Fibroblast of lung (primary cell): ENCODE data around the gene CLIC4.

Experiments used
- CTCF ChIP-seq, 2 donors: IDR thresholded peaks in 1 of 2; conservative IDR thresholded peaks in 1 of 2; 1 replicate in 1 of 2; 2 replicates in 1 of 2; pipeline ENCODE4 v1.5.1; 2011 to 2012; ENCODE audit warnings: low read length in 2 of 2, control low read depth in 1 of 2, inconsistent platforms in 1 of 2, low read depth in 1 of 2, mild to moderate bottlenecking in 1 of 2
- EZH2 ChIP-seq: IDR thresholded peaks from 2 replicates; pipeline ENCODE4 v1.5.1; 2012; ENCODE audit warnings: low read length, control low read depth, mild to moderate bottlenecking; ENCODE audit errors: missing control alignments

DNA sequence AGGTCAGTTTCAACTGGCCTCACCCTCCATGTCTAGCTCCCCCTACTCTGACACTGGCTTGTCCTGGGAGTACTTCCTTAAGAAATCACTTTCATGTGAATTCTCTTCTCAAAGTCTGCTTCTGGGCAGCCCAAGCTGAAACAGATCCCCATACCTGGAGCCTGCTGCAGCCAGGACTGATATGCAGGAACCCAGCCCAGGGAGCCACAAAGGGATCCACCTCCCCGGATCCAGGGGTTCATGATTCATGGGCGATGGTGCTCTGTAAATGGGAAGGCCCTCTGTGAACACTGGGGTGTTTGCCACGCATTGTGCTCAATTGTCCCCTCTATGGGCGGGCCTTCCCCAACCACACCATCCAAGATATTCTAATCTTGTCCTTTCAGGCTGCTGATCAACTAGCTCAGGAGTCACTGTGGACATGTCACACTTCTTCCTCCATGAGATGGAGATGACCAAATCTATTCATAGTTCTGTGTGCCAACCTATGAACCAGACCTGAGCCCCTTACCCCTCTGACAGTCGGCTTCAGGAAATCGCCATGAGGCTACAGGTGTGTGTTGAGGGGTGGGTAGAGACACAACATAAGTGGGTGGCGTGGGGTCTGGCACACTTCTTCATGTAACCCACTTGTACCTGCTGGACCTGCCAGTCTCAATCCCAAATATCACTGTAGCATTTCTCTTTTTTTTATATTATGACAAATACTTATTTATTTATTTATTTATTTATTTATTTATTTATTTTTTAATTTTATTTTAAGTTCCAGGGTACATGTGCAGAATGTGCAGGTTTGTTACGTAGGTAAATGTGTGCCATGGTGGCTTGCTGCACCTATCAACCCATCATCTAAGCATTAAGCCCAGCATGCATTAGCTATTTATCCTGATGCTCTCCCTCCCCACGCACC, 143.1 kb downstream of the CLIC4 start:
- TF ChIP-seq EZH2 (no peak), CTCF (conservative IDR thresholded peaks at IDR 0.05 in 1 of 2, IDR thresholded peaks at IDR 0.05 in 1 of 2; ENCODE audit: low read depth in 1 of 2, low read length in 2 of 2) (no peak)
